Body of pancreas (tissue), 4 donors: Measurements from ENCODE around the gene VGF.
A peak's percentile ranks its signal among the peaks of the same experiment; 100 is the strongest.

Experiments
- CTCF ChIP-seq, 7 experiments: fragments of 450-650 bp in 4 of 7; fragments of 200-600 bp in 3 of 7; sonication (generic) in 3 of 7; IDR thresholded peaks; one replicate each; pipeline ENCODE4 v1.5.1; 2016 to 2019; ENCODE audit warnings: antibody characterized with exemption in 7 of 7
- POLR2A ChIP-seq, 3 donors: fragments of 450-650 bp; IDR thresholded peaks; one replicate each; pipeline ENCODE4 v1.6.1; 2016; ENCODE audit warnings: antibody characterized with exemption in 3 of 3, mild to moderate bottlenecking in 2 of 3

- TF ChIP-seq CTCF (IDR thresholded peaks at IDR 0.05) (peak; percentile 25 to 76 (median 61)), POLR2A (IDR thresholded peaks at IDR 0.05) (peak in 1 of 3 donors; percentile 14)
Measured at GRCh38 chr7:101138213-101138870, 27.0 kb downstream of the VGF start.
